ENCODE measurements around the gene EMX1. TPM values are rescaled to one million over a fixed set of nuclear protein-coding genes. Genes with fewer than 3 reads are reported as not detected.

Gene EMX1
- 10 to 100 TPM; 11.3 to 13.2 TPM for total RNA-seq
- 4.5 TPM for polyA plus RNA-seq (ENCODE audit: insufficient read depth, low read depth, low replicate concordance)
- long read RNA-seq, donor 1, partial matches to known transcripts: 0 of 5 reads
- long read RNA-seq, donor 1, other reads (novel, unspliced or antisense): 0 of 5 reads
- long read RNA-seq, donor 2, partial matches to known transcripts: 0 of 2 reads
- long read RNA-seq, donor 2, other reads (novel, unspliced or antisense): 0 of 2 reads

DNA sequence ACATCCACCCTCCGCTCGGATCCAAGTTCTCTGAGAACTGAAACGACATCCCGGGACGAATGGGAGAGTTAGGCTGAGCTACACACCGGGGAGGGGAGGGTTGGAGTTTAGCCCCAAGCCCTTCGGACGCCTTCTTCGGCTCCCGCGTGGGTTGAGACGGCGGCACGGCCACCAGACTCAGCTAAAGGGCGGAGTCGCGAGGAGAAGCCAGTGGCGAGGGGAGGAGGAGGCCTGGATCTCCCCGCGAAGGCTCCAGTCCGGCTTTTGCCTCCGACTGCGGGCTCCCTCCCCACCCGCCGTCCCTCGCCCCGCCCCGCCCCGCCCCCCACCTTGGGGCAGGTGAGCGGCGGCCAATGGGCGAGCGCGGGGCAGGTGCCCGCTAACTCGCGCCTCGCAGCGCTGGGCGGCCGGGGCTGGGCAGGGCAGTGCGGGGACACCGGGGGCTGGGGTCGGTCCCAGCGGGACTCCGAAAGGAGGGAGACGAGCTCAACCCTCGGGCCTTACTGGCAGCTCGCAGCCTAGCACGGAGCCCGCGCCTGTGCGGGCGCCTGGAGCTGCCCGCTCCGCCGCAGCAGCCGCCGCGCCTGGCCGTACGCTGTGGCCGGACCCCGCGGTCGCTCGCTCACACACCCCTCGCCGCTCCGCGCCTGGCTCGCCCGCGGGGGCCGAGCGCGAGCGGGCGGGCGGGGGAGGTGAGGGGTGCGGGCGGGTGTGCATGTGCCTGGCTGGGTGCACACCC lies at the start of gene EMX1:
TSS of gene EMX1 (plus strand) at position 382 of the 739 bp plus-strand sequence. CDS start at position 716, 334 bp downstream.
- H3K9me3 ChIP-seq: no peaks in the 10 kb centered on the region
- intact Hi-C loops (cut with DNase I; ENCODE audit: low total_unique reads): no loop called here
- H3K36me3 ChIP-seq (ENCODE audit: low read depth, missing control alignments): no peaks in the 10 kb centered on the region
- peaks cover 25% of the 10 kb centered on the region for H3K4me1 ChIP-seq
- TF ChIP-seq POLR2A (IDR thresholded peaks at IDR 0.05): no peak
- TF ChIP-seq, protein P1, sequence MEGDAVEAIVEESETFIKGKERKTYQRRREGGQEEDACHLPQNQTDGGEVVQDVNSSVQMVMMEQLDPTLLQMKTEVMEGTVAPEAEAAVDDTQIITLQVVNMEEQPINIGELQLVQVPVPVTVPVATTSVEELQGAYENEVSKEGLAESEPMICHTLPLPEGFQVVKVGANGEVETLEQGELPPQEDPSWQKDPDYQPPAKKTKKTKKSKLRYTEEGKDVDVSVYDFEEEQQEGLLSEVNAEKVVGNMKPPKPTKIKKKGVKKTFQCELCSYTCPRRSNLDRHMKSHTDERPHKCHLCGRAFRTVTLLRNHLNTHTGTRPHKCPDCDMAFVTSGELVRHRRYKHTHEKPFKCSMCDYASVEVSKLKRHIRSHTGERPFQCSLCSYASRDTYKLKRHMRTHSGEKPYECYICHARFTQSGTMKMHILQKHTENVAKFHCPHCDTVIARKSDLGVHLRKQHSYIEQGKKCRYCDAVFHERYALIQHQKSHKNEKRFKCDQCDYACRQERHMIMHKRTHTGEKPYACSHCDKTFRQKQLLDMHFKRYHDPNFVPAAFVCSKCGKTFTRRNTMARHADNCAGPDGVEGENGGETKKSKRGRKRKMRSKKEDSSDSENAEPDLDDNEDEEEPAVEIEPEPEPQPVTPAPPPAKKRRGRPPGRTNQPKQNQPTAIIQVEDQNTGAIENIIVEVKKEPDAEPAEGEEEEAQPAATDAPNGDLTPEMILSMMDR (IDR thresholded peaks at IDR 0.05): no peak
- H3K4me3 ChIP-seq: peak within 1 kb of the TSS; percentile 25 to 36
- H3K27me3 ChIP-seq: peaks cover 16% of the 10 kb centered on the region
- no peak within 1 kb of the TSS for H3K27ac ChIP-seq
- DNase-seq: peak; percentile 73
- WGBS, 2 donors: 1 to 12% methylated on average over 3 to 78 of the region's 82 CpGs

DNA sequence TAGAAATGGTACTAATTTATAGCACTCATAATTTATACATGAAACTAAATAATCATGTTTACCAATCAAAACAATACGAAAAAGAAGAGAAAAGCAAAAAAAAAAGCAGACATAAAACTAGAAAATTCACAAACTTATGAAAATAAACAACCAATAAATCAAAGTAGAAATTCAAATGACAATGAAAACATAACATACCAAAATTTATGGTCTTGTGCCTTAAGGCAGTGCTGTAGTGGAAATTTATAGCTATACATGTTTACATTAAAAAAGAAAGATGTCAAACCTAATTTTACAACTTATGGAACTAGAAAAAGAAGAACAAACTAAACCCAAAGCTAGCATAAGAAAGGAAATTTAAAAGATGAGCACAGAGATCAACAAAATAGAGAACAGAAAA lies 46.3 kb upstream of the EMX1 start:
- DNase-seq: no peak
- Histone ChIP-seq H3K4me3 (no peak overlapping the region), H3K9me3 (no peaks in the 10 kb centered on the region), H3K27me3 (no peaks in the 10 kb centered on the region), H3K4me1 (no peaks in the 10 kb centered on the region), H3K36me3 (ENCODE audit: low read depth, missing control alignments) (no peaks in the 10 kb centered on the region), H3K27ac (no peak overlapping the region)
- 65 to 71% methylated on average over 1 of the region's 1 CpG for WGBS, 2 donors
- TF ChIP-seq, protein P1 (IDR thresholded peaks at IDR 0.05): no peak
- TF ChIP-seq POLR2A (IDR thresholded peaks at IDR 0.05): no peak
- intact Hi-C loops (cut with DNase I; ENCODE audit: low total_unique reads): no loop called here

DNA sequence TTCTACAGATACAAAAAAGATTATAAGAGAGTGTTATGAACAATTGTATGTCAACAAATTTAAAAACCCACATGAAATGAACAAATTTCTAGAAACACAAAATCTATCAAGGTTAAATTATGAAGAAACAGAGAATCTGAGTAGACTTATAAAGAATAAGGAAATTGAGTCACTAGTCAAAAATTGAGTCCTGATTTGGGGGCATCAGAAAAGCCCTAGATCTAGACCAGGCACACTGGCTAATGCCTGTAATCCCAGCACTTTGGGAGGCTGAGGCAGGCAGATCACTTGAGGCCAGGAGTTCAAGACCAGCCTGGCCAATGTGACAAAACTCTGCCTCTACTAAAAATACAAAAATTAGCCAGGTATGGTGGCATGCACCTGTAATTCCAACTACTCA lies 45.4 kb upstream of the EMX1 start:
- no peak overlapping the region for H3K27ac ChIP-seq
- no peaks in the 10 kb centered on the region for H3K36me3 ChIP-seq (ENCODE audit: low read depth, missing control alignments)
- no peaks in the 10 kb centered on the region for H3K4me1 ChIP-seq
- TF ChIP-seq POLR2A (IDR thresholded peaks at IDR 0.05): no peak
- TF ChIP-seq, protein P1 (IDR thresholded peaks at IDR 0.05): no peak
- no peak for DNase-seq
- H3K27me3 ChIP-seq: no peaks in the 10 kb centered on the region
- no peaks in the 10 kb centered on the region for H3K9me3 ChIP-seq
- intact Hi-C loops (cut with DNase I; ENCODE audit: low total_unique reads): no loop called here
- no peak overlapping the region for H3K4me3 ChIP-seq

DNA sequence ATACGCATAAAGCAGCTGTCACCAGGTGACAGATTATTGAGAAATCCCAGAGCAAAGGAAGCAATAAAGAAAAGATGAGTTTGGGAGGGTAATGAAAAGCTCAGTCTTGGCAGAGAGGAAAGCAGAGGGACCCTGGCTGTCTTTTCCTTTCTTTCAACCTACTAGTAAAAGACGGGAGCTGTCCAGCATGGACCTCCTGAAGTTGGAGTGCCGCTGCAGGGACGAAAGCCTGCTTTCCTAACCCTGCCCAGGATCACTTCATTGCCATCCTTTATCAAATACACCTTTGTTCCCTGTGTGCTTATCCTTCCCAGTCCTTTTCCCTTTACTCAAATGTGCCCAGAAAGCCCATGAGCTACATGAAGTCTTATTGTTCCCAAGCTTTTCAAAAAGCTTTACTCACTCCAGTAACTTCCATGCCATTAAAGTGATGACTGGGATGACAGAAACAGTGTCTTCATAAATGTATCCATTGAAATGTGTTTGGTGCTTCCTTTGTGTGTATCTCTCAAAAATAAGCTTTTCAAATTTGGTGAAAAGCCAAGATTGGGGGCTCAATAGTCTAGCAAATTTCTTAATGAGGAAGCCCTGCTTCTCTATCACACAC lies 33.9 kb upstream of the EMX1 start:
- DNase-seq: peak; percentile 69
- 31 to 32% methylated on average over 4 of the region's 4 CpGs for WGBS, 2 donors
- H3K27ac ChIP-seq: no peak overlapping the region
- no peaks in the 10 kb centered on the region for H3K9me3 ChIP-seq
- peaks cover 12% of the 10 kb centered on the region for H3K4me1 ChIP-seq
- H3K4me3 ChIP-seq: no peak overlapping the region
- no peaks in the 10 kb centered on the region for H3K27me3 ChIP-seq
- intact Hi-C loops (cut with DNase I; ENCODE audit: low total_unique reads): no loop called here
- TF ChIP-seq, protein P1 (IDR thresholded peaks at IDR 0.05): no peak
- TF ChIP-seq POLR2A (IDR thresholded peaks at IDR 0.05): no peak
- H3K36me3 ChIP-seq (ENCODE audit: low read depth, missing control alignments): no peaks in the 10 kb centered on the region

All from testis (tissue), 5 donors.